AG20443 (cell line): ENCODE data around the gene DDX24.
A peak's percentile ranks its signal among the peaks of the same experiment; 100 is the strongest.

Experiments
- DNase-seq: peaks from one replicate; pipeline ENCODE4 v3.0.0; 2012; ENCODE audit warnings: low spot score, mixed read lengths

Gene DDX24

DNA sequence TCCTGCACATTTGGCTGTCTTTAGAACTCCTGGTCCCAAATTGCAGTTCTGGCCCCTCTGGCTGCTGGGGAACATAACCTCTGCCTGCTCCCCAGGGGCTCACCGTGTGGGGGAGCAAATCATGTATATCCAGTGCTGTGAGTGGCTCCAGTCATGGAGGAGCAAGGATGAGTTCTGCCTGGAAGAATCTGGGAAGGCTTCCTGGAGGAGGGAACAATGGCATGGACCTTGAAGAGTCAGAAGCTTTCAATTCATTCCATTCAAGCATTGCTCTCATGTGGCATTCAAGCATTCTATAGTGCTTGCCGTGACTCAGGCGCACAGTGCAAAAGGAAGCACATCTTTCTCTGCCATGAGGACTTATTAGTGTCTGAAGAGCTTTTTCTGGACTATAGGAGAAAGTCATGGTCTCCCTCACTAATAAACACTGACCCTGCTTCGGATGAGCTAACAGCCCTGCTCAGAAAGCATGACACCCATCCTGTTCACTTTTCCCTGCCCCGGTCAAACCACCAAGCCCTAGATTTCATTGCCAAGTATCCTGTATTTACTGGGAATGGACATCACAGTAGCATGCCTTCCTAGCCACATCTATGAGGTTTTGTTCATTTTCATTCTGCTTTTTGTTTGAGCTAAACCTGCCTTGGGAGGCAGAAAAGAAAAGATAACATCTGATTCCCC, 33.0 kb upstream of the DDX24 start:
- no peak for DNase-seq

DNA sequence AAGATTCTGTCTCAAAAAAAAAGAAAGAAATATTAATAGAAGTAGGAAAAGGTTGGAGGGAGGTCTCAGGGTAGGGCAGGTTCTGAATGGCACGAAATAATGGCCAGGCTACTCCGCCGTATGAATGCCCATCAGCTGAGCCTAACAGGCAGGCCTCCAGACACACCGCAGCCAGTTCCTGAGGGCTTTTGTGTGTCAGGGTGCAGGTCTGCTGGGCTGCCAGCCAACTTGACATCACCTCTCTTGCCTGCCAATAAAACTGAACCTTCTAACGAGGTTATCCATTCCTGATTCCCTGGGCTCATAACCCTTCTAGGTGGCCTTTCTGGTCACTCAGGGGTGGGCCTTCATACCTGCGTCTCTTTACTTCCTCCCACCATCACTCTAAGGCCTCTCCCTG, 32.5 kb upstream of the DDX24 start:
- no peak for DNase-seq

DNA sequence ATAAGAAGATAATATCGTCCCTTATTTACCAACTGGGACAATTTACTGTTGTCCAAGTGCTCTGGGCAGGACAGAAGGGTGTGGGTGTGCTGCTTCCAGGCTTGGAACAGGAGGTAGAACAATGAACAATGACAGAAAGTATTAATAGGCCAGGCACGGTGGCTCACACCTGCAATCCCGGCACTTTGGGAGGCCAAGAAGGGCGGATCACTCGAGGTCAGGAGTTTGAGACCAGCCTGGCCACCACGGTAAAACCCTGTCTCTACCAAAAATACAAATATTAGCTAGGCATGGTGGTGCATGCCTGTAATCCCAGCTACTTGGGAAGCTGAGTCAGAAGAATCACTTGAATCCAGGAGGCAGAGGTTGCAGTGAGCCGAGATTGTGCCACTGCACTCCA, 32.1 kb upstream of the DDX24 start:
- no peak for DNase-seq

DNA sequence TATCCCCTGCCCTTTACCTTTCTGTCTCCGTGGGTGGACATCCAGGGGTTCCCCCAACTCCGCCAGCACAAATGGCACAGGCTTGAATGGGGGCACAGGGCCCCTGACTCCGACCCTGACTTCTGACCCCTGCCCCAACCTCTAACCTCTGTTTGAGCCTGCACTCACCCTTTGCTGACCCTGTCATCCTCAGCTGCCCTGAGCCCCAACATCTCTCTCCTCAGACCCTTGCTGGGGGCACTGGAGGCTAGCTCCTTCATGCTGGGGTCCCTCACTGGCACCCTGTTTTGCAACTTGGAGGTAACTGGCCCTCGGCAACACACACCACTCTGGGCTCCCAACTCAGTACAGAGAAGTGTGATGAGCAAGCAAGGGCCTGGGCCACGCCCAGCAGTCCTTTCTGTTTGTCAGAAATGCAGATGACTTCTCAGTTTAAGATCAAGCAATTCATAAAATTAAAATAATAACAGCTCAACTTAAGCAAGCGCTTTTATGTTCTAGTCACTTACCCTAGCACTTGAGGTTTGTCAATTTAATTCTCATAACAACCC, 31.6 kb upstream of the DDX24 start:
- DNase-seq = peak; percentile 45

DNA sequence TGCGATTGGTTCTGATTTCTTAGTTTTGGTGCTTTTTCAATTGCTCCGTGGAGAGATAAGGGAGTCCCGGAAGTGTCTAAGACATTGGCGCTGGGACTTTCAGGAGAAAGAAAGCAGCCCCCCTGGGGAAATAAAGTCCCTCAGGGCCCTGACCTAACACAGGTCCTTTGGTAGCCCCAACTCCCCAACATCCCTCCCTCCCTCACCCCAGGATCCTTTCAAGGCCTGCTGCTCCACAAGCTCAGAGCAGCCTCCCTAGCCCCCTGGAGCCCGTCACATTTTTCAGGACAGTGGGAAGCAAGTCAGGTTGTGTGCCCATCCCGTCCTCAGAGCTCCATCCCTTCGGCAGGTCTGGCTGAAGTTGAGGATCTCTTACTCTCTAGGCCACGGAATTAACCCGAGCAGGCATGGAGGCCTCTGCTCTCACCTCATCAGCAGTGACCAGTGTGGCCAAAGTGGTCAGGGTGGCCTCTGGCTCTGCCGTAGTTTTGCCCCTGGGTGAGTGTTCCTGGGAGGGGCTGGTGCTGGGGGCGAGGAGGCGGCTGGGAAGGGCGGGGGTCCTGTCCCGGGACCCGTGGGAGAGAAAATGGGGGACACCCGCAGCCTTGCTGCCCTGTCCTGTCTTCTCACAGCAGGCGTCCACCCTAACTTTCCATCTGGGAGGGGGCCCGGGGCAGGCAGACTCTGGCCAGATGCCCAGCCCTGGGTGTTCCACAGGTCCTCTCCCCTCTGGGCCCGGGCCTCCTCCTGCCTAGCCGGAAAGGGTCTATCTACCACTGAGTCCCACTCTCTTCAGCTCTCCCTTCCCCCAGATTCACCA, 30.5 kb upstream of the DDX24 start:
- no peak for DNase-seq

DNA sequence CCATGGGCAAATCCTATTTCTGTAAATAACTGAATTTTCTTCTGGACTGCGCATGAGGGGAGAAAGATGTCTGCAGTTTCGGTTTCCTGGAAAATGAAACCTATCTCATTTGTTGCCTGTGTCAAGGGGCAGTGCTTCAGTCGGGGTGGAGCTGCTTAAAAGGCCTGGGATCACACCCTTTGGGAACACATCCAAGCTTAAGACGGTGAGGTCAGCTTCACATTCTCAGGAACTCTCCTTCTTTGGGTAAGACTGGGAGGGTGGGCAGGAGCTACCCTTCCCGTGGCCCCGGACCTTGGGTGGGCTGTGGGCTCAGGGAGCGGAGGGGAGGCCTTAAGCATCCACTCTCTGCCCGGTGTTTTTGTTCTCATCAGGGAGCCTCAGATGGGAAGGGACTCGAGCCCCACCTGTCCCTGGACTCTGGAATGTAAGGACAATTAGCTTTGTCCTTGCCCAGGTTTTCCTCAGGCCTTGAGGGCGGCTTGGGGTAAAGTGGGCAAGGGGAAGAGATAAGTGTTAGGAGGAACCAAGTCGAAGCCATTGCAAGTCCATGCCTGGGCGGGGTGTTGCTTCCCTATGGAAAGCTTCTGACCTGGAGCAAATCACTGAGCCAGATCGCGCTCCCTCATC, 29.7 kb upstream of the DDX24 start, which contains the start of gene IFI27:
IFI27 (plus strand) TSS at position 185 of the 630 bp plus-strand sequence.
- peak; percentile 89 for DNase-seq

DNA sequence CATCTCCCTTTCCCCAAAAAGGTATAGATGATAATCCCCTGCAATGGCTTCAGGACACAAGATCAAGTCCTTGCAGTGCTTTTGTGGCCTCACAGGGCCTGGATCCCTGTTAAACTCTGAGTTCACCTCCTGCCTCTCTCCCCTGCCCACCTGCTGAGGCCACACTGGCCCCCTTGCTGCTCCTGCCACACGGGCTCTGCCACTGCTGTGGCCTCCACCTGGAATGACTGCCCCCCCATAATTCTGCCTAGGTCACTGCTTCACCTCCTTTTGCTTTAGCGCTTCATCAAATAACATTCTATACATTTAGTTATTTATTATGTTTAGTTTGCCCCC, 28.9 kb upstream of the DDX24 start:
- no peak for DNase-seq

DNA sequence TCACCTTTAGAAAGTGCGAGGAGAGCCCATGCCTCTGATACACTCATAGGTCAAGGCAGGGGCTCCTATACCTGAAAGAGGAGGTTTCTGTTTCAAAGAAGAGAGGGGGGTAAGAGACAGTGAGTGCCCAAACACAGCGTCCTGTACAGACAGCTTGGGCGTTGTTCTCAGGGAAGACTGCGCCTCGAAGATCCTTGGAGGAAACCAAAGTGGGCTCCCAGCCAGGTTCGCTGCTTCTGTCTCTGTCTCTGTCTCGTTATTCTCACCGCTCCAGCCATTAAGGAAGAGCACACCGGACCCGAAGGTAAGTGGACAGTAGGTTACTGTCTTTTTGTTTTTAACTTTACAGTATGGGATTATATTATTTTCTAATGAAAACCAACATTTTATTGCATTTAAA, 23.7 kb upstream of the DDX24 start:
- no peak for DNase-seq

DNA sequence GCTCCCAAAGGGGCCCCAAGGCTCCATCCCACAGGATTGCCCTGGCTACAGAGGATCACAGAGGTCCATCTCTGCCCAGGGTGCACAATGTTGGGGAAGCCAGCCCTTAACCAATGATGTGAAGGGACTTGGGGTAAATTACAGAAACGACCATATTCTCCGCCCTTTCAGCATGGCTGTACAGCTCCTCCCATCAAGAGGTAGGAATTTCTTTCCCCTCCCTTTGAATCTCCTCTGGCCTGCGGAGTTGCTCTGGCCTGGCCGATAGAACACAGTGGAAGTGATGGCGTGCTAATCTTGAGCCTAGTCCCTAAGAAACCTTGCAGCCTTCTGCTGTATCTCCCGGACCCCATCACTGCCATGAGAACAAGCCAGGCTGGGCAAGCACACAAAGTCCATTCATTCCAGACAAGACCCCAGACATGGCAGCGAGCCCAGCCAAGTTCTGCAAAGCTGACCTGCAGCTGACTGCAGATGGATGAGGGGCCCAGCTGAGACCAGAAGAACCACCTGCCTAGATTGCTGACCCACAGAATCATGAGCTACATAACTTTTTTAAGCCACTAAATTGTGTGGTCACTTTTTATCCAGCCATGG, 22.6 kb upstream of the DDX24 start:
- DNase-seq = no peak

DNA sequence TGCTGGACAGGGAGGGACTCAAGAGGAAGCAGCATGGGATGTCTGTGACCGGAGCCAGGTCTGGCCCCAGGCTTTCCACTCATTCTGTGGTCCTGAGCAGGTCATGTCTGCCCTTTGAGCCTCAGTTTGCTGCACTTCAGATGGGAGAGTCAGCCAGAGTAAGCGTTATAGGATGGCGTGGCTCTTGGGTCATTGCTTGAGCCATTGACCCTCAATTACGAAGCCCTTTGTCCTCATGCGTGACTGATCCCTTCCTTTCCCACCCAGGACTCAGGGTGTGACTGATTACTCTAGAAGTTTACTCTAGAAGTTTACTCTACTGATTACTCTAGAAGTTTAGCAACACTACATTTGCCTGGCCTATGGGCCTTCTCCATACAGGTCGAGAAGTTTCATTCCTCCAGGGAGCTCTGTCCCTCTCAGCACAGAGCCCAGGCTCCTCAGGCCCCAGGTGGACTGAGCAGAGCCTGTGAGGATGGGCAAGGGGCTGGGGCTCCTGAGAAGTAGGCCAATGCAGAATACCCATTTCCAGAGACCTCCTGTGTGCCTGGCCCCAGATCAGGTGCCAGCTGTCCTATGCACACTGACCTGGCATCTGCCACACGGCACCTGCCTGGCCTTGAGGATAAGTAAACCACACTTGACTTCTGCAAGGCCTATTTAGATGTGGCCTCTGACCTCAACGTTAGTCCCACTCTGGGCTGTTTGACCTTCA, 21.9 kb upstream of the DDX24 start:
- no peak for DNase-seq

DNA sequence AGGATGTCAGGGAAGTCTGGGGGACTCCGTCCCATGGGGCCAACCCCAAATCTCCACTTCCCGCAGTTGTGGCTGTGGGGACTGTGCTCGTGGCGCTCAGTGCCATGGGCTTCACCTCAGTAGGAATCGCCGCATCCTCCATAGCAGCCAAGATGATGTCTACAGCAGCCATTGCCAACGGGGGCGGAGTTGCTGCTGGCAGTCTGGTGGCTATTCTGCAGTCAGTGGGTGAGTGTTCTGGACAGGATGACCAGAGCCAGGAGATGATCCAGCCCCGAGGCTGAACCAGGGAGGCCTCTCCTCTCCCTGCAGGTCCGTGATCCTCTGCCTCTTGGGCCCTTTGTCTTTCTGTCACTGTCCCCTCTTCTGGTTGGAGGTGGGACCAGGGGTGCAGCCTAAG, 20.7 kb upstream of the DDX24 start:
- DNase-seq = peak; percentile 58

DNA sequence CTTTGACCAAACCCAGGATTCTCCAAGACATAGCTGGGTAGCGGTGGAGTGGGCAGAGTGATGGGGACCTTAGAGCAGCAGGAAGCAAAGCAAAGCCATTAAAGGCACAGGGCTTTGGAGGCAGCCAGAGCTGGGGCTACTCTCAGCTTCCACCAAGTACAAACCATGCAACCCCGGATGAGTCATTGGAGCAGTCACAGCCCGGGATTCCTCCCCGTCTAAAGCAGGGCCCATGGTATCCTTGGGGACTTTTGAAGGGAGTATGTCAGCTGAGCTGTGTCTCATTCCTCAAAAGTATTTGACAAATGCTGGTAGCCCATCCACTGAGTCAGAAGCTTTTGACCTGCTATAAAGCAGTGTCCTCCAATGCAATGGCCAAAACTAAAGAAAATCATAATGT, 19.8 kb upstream of the DDX24 start:
- DNase-seq = peak; percentile 93

DNA sequence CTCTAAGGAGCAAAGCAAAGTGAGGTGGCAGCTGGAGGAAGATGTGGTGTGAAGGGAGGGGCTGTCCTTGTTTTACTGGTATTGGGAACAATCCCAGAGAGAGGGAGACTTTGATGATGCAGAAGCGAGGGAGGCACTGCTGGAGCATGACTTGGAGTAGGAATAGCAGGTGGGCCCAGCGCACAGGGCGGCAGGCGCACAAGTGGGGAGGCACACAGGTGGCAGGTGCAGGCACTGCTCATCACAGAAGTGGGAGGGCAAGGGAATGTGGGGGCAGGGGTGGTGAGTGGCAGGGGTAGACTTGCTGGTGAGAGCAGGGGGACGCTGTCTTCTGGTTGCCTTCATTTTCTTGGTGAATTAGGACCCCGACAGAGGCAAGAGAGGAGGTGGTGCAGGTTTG, 18.0 kb upstream of the DDX24 start:
- no peak for DNase-seq

DNA sequence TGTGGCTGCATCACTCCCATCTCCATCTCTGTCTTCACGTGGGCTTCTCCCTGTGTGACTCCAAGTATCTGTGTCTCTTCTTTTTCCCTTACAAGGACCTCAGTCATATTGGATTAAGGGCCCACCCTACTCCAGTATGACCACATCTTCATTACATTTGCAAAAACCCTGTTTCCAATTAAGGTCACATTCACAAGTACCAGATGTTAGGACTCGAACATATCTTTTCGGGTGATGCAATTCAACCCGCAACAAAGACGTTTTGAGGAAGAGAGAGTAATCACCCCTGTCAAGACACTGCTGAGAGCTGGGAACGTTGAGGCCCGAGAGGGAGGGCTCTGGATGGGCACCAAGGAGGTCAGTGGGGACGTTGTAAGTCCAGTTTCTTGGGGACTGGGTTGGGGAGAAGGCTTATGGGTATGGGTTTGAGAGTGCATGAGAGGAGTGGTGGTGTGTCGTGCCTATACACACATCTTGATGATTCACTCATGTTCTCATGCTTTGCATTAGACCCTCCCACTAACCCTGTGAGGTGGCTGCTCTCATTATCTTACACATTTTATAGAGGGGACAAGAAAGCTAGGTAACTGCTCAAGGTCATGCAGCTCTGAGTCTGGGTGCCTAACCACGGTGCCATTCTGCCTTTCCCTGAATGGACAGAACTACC, 17.5 kb upstream of the DDX24 start:
- DNase-seq = peak; percentile 53

DNA sequence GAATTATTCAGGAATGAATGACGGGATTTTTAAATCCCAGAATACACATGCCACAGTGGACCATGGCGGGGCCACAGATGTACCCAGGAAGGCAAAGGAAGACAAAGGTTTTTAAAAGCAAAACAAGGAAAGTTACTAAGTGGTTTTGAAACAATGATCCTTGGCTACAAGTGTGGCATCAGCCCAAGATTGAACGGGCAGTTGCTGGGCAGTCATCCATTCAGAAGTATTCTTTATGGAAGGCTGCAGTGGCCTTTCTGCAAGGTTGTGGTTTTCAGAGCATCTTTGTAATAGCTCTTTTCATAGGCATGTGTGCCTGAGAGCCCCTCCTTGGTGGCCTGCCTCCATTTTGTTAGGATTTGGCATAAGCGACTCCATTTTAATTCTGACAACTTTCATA, 16.1 kb upstream of the DDX24 start:
- DNase-seq = no peak

DNA sequence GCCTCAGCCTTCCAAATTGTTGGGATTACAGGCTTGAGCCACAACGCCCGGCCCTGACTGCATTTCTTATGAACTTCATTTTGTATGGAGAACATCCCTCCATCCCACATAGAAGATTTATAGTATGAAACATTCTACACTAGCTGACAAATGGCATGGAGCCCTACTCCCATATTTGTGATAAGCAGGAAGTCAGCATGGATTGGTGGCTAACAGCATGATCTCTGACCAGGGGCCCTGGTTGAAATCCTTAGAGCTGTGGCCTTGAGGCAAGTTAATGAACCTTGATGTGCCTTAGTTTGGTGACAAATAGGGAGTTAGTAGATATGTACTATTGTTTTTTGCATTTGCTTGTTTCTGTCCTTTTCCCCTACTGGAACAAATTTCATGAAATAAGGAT, 12.4 kb upstream of the DDX24 start:
- DNase-seq = no peak

DNA sequence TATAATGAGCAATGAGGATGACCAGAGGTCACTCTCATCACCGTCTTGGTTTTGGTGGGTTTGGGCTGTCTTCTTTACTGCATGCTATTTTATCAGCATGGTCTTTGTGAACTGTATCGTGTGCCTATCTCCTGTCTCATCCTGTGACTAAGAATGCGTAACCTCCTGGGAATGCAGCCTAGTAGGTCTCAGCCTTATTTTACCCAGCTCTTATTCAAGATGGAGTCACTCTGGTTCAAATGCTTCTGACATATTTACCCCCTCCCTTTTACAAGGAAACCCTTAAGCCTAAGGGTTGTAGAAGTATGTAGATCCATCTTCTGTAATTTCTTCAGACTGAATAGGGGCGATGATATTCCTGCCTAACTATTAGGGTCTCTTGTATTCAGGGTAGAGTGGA, 8.5 kb upstream of the DDX24 start:
- no peak for DNase-seq

DNA sequence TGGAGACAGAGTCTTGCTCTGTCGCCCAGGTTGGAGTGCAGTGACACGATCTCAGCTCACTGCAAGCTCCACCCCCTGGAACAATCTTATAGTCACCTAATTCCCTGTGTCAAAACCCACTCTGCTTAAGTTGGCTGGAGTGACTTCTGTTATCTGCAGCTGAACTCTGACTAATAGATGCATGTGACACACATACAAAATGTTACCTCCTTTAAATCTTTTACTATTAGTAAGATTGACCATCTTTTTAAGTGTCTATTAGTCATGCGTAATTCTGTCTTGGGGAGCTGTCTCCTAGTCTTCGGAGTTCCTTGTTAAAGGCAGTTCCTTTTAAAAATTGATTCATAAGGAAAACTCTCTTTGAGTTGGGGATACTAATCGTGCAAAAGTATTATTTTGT, 7.5 kb upstream of the DDX24 start:
- no peak for DNase-seq

DNA sequence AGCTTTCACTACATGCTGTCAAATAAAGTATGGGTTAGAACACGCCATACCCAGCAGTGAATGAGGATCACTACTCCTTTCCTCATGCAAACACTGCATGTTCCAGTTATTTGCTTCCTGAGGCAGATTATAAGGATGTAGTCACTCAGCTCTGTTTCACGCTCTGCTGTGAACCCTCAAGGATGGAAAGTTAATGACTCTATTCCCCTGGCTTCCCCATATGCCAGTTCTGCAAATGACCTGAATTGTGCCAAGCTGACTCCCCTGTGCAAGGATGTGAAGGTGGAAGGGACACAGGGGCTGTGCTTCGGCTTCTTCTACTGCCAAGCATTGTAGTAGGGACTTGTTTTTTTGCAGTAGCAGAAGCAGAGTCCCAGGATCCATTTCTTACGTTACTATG, 6.9 kb upstream of the DDX24 start:
- DNase-seq = no peak

DNA sequence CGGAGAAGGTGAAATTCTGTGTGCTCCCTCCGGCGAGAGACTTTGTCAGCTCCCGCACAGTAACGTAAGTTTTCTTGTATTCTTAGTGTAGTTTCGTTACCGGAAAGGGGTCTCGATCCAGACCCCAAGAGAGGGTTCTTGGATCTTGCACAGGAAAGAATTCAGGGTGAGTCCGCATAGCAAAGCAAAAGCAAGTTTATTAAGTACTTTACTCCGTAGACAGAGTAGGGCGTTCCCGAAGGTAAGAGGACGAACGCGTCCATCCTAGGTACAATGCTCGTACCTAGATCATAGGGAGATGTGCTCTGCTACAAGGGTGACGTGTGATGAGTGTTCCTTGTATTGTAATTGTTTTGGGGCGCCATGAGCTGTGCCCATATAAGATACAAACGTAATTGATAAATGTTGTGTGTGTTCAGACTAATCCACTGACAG, 401 bp upstream of the DDX24 start:
- DNase-seq = no peak

DNA sequence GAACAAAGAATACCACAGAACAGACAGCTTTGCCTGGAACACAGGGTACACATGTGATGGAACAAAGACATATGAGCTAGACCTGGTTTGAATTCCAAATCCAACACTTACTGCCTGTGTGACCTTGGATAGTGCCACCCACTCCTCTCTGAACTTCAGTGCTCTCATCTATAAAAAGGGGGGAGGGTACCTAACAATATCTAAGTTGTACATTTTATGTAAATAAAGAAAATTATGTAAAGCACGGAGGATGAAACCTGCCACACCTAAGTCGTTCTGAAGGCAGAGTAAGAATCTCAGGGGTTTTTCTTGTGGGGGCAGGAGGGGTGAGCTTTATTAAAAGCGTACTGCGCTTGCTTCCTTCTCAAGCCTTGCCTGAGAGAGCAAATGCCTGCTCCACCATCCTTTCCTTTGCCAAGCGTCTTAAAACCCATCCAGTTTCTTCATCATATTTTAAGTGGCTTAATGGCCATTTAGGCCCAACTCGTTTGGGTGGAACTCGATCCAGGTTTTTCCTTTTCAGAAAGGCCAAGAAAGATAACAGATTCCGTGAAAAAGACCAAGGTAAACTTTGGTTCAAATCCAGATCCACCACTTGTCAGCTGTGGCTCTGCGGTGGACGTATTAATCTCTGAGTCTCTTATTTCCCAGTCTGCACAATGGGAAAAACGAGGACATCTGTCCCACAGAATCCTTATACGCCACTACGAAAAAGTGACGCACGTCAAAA, 946 bp downstream of the DDX24 start:
- no peak for DNase-seq
